Smooth muscle cell (in vitro differentiated cells): ENCODE results near the gene TACC2. TPM values are rescaled to one million over a fixed set of nuclear protein-coding genes. Genes with fewer than 3 reads are reported as not detected.

ENCODE experiments used
- DNase-seq: peaks from one replicate; lab custom pipeline; 2025; ENCODE audit not compliant: unreplicated experiment; lab: John Stamatoyannopoulos, UW
- H2AFZ ChIP-seq: fragments of 200-600 bp; sonication (generic); 2 replicates; pipeline ENCODE4 v1.6.0; 2016; ENCODE audit warnings: antibody characterized with exemption, low read depth, mild to moderate bottlenecking
- H3F3A ChIP-seq: fragments of 200-600 bp; sonication (generic); 2 replicates; pipeline ENCODE4 v1.6.0; 2017; ENCODE audit warnings: antibody characterized with exemption, low read depth
- H3K27ac ChIP-seq: fragments of 200-600 bp; sonication (generic); 2 replicates; pipeline ENCODE4 v1.5.1; 2016; ENCODE audit warnings: low read depth, mild to moderate bottlenecking
- H3K27me3 ChIP-seq: fragments of 200-600 bp; sonication (generic); 2 replicates; pipeline ENCODE4 v1.6.1; 2016; ENCODE audit warnings: low read depth, mild to moderate bottlenecking
- H3K36me3 ChIP-seq: fragments of 200-600 bp; sonication (generic); 2 replicates; pipeline ENCODE4 v1.5.1; 2016; ENCODE audit warnings: low read depth
- H3K4me1 ChIP-seq: fragments of 200-600 bp; sonication (generic); 2 replicates; pipeline ENCODE4 v1.5.1; 2016; ENCODE audit warnings: low read depth
- H3K4me2 ChIP-seq: fragments of 200-600 bp; sonication (generic); 2 replicates; pipeline ENCODE4 v1.6.0; 2016; ENCODE audit warnings: mild to moderate bottlenecking
- H3K4me3 ChIP-seq: fragments of 200-600 bp; sonication (generic); 2 replicates; pipeline ENCODE4 v1.5.1; 2016; ENCODE audit warnings: mild to moderate bottlenecking
- H3K79me2 ChIP-seq: fragments of 200-600 bp; sonication (generic); 2 replicates; pipeline ENCODE4 v1.6.0; 2016; ENCODE audit warnings: low read depth, mild to moderate bottlenecking
- H3K9ac ChIP-seq: fragments of 200-600 bp; sonication (generic); 2 replicates; pipeline ENCODE4 v1.6.0; 2016; ENCODE audit warnings: low read depth
- H3K9me3 ChIP-seq: fragments of 200-600 bp; sonication (generic); replicated peaks from 2 replicates; pipeline ENCODE4 v1.5.1; 2016; ENCODE audit warnings: low read depth
- H4K20me1 ChIP-seq: fragments of 200-600 bp; sonication (generic); 2 replicates; pipeline ENCODE4 v1.6.0; 2016; ENCODE audit warnings: low read depth
- WGBS: methylation state at CpG from one replicate; pipeline ENCODE4 v1.1.7; 2016; ENCODE audit warnings: low lambda C conversion rate; 5-methylcytosine and 5-hydroxymethylcytosine counted together
- polyA plus RNA-seq: library from polyadenylated mRNA; unstranded; fragments of >200 nt; fragmentation: Nextera tagmentation; extraction: Ambion mirVana; gene quantifications from 2 replicates; pipeline ENCODE4 v1.2.1, GENCODE V29; 2016
- total RNA-seq: library from RNA; depleted of rRNA; stranded (reverse); fragments of >200 nt; gene quantifications from 2 replicates; pipeline ENCODE4 v1.2.3, GENCODE V29; 2014
- TF ChIP-seq, protein P1 (sequence below): fragments of 200-600 bp; sonication (generic); IDR thresholded peaks from 2 replicates; pipeline ENCODE4 v1.5.1; 2017; ENCODE audit warnings: borderline replicate concordance, mild to moderate bottlenecking, antibody characterized with exemption; ENCODE audit not compliant: insufficient read depth, poor library complexity, severe bottlenecking

The TACC2 gene
- total and polyA plus RNA-seq, 2 experiments from 2014 or later, result 2.8 to 7.6 TPM

DNA sequence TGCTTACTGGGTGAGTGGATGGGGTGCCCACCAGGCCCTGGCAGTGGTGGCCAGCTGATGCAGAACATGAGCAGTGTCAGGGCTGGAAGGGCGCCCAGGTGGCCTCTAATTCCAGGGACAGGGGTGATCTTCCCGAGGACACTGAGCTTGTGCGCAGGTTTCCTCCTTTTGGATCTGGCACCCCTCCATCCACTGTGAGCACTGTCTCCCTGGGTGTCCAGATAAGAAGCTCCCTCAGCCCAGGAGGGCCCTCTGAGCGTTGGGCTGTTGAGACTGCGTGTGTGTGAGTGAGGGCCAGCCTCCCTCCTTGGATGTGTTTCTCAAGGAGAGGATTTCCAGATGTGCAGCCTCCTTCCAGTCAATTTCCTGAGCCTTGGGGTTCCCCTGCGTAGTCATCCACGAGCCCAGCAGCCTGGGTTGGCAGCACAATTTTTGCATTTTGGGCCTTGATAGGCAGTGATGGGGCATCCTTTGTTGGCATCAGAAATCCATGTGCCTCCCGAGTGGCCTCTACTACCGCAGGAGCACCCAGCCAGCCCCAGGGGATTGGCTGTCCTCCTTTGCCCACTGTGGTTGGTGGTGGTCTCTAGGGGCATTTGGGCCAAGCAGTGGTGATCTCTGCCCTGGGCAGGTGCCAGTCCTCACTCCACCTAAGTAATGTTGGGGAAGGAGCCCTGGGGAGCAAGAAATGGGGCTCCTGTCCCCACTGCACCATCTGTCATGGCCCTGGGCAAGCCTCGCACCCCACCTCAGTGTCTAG lies 261.2 kb downstream of the TACC2 start:
- no peak overlapping the region for H3K9ac ChIP-seq
- H3K36me3 ChIP-seq, result no peaks in the 10 kb centered on the region
- no peak overlapping the region for H3K27ac ChIP-seq
- no peaks in the 10 kb centered on the region for H3F3A ChIP-seq
- H4K20me1 ChIP-seq, result no peaks in the 10 kb centered on the region
- H3K4me2 ChIP-seq, result no peak overlapping the region
- H3K9me3 ChIP-seq, result no peaks in the 10 kb centered on the region
- WGBS, result 96% methylated on average over 10 of the region's 10 CpGs
- no peaks in the 10 kb centered on the region for H3K27me3 ChIP-seq
- no peaks in the 10 kb centered on the region for H3K79me2 ChIP-seq
- no peaks in the 10 kb centered on the region for H3K4me1 ChIP-seq
- no peak for DNase-seq
- H3K4me3 ChIP-seq, result no peak overlapping the region
- H2AFZ ChIP-seq, result no peak overlapping the region
- TF ChIP-seq, protein P1, sequence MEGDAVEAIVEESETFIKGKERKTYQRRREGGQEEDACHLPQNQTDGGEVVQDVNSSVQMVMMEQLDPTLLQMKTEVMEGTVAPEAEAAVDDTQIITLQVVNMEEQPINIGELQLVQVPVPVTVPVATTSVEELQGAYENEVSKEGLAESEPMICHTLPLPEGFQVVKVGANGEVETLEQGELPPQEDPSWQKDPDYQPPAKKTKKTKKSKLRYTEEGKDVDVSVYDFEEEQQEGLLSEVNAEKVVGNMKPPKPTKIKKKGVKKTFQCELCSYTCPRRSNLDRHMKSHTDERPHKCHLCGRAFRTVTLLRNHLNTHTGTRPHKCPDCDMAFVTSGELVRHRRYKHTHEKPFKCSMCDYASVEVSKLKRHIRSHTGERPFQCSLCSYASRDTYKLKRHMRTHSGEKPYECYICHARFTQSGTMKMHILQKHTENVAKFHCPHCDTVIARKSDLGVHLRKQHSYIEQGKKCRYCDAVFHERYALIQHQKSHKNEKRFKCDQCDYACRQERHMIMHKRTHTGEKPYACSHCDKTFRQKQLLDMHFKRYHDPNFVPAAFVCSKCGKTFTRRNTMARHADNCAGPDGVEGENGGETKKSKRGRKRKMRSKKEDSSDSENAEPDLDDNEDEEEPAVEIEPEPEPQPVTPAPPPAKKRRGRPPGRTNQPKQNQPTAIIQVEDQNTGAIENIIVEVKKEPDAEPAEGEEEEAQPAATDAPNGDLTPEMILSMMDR, result no peak

DNA sequence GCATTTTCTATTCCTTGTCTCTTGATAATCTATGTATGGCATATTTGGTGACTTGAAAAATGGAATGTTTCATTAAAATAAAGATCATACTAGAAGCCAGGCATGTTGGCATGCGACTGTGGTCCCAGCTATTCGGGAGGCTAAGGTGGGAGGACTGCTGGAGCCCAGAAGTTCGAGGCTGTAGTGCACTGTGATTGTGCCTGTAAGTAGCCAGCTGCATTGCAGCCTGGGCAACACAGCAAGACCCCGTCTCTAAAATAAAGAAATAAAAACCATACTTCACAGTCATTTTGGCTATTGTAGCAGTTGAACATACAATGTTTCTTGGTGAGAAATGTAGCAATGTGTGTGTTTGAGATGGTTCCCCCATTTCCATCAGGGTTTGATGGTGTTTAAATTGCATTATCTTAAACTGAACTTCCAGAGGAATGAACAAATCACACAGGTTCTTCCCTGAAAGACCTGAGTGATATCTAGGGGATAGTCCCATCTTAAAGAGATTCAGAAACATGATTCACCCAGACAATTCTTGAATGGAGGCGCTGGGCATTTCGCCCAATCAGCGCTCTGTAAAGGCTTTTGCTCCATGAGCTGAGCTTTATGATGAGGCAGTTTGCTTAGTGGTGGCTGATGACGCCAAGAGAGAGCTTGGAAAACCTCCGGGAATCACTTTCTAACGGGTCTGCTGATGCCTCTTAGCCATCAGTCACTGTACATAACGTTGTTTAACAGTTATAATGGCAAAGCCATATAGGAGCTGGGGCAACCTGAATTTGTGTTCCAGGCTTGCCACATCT lies 262.7 kb downstream of the TACC2 start:
- no peaks in the 10 kb centered on the region for H3F3A ChIP-seq
- no peaks in the 10 kb centered on the region for H3K36me3 ChIP-seq
- no peak for DNase-seq
- no peak overlapping the region for H2AFZ ChIP-seq
- H3K79me2 ChIP-seq, result no peaks in the 10 kb centered on the region
- no peaks in the 10 kb centered on the region for H3K9me3 ChIP-seq
- TF ChIP-seq, protein P1, result no peak
- H3K4me1 ChIP-seq, result no peaks in the 10 kb centered on the region
- H3K27ac ChIP-seq, result no peak overlapping the region
- no peaks in the 10 kb centered on the region for H3K27me3 ChIP-seq
- 95% methylated on average over 11 of the region's 11 CpGs for WGBS
- H3K4me2 ChIP-seq, result no peak overlapping the region
- no peak overlapping the region for H3K4me3 ChIP-seq
- H4K20me1 ChIP-seq, result no peaks in the 10 kb centered on the region
- no peak overlapping the region for H3K9ac ChIP-seq

DNA sequence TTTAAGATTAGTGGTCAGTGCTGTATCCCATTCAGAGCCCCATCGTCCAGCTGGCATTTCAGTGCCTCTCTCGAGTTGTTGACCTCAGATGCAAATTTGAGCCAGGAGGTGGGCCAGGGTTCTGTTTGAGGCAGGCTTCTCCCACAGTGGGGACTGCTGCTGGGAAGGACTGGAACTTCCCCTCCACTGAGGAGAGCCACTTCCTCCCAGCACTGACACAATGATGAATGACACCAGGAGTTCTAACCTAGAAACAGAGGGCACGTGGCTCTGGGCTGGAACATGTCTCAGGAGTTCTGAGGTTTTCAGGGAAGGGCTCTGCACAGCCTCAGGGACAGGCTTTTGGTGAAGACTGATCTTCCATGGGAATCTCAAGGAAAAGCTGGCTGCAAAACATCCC lies 263.8 kb downstream of the TACC2 start:
- H3K4me1 ChIP-seq, result no peaks in the 10 kb centered on the region
- no peak overlapping the region for H3K9ac ChIP-seq
- no peaks in the 10 kb centered on the region for H3K79me2 ChIP-seq
- H3K4me2 ChIP-seq, result no peak overlapping the region
- no peak for DNase-seq
- no peak overlapping the region for H2AFZ ChIP-seq
- no peak overlapping the region for H3K27ac ChIP-seq
- no peaks in the 10 kb centered on the region for H3K9me3 ChIP-seq
- no peaks in the 10 kb centered on the region for H4K20me1 ChIP-seq
- WGBS, result 73% methylated on average over 3 of the region's 3 CpGs
- H3K27me3 ChIP-seq, result no peaks in the 10 kb centered on the region
- H3F3A ChIP-seq, result no peaks in the 10 kb centered on the region
- no peaks in the 10 kb centered on the region for H3K36me3 ChIP-seq
- TF ChIP-seq, protein P1, result no peak
- no peak overlapping the region for H3K4me3 ChIP-seq
